H9 (cell line): ENCODE data around the gene SH3TC2. TPM values are rescaled to one million over a fixed set of nuclear protein-coding genes. Genes with fewer than 3 reads are reported as not detected.

Experiments
- DNase-seq: peaks from one replicate; pipeline ENCODE4 v3.0.0-alpha.2; 2017
- H2AFZ ChIP-seq: one replicate; pipeline ENCODE4 v1.6.1; 2013; ENCODE audit warnings: mild to moderate bottlenecking, low read length, control low read depth, moderate library complexity
- H2AK5ac ChIP-seq: 2 replicates; pipeline ENCODE4 v1.6.1; 2013; ENCODE audit warnings: low read length, control low read depth, mixed read lengths; ENCODE audit not compliant: insufficient read length
- H2BK120ac ChIP-seq: one replicate; pipeline ENCODE4 v1.6.1; 2013; ENCODE audit warnings: low read depth, mild to moderate bottlenecking, low read length, control low read depth, inconsistent platforms; ENCODE audit not compliant: poor library complexity, severe bottlenecking
- H2BK12ac ChIP-seq: 2 replicates; pipeline ENCODE4 v1.6.1; 2013; ENCODE audit warnings: low read length, control low read depth, mixed read lengths, low read depth; ENCODE audit not compliant: insufficient read length
- H2BK15ac ChIP-seq: 2 replicates; pipeline ENCODE4 v1.6.1; 2013; ENCODE audit warnings: low read depth, low read length, control low read depth
- H2BK20ac ChIP-seq: one replicate; pipeline ENCODE4 v1.6.1; 2013; ENCODE audit warnings: low read depth, mild to moderate bottlenecking, low read length, control low read depth, inconsistent platforms; ENCODE audit not compliant: poor library complexity, severe bottlenecking
- H2BK5ac ChIP-seq: 2 replicates; pipeline ENCODE4 v1.6.1; 2013; ENCODE audit warnings: low read length, control low read depth, mixed read lengths; ENCODE audit not compliant: insufficient read length
- H3K14ac ChIP-seq: 2 replicates; pipeline ENCODE4 v1.6.1; 2013; ENCODE audit warnings: low read length, control low read depth; ENCODE audit not compliant: insufficient read depth
- H3K18ac ChIP-seq: 2 replicates; pipeline ENCODE4 v1.6.1; 2013; ENCODE audit warnings: low read depth, mild to moderate bottlenecking, mixed read lengths, low read length, control low read depth; ENCODE audit not compliant: insufficient read length
- H3K23ac ChIP-seq: 2 replicates; pipeline ENCODE4 v1.6.1; 2013; ENCODE audit warnings: low read length, control low read depth, mixed read lengths, low read depth; ENCODE audit not compliant: insufficient read length
- H3K23me2 ChIP-seq: 2 replicates; pipeline ENCODE4 v1.6.1; 2013; ENCODE audit warnings: low read depth, mild to moderate bottlenecking, mixed read lengths, low read length, control low read depth; ENCODE audit not compliant: insufficient read length, poor library complexity, severe bottlenecking
- H3K27ac ChIP-seq: 2 replicates; pipeline ENCODE4 v1.5.1; 2013; ENCODE audit warnings: low read length, control low read depth, mixed read lengths, low read depth; ENCODE audit not compliant: insufficient read length
- H3K27me3 ChIP-seq: 2 replicates; pipeline ENCODE4 v1.6.1; 2013; ENCODE audit warnings: low read length, control low read depth, inconsistent platforms; ENCODE audit not compliant: insufficient read depth
- H3K4ac ChIP-seq: 2 replicates; pipeline ENCODE4 v1.6.1; 2013; ENCODE audit warnings: low read depth, mild to moderate bottlenecking, control low read depth, inconsistent platforms, low read length, moderate library complexity
- H3K4me1 ChIP-seq: 2 replicates; pipeline ENCODE4 v1.6.1; 2013; ENCODE audit warnings: low read length, control low read depth, inconsistent platforms; ENCODE audit not compliant: insufficient read depth
- H3K4me2 ChIP-seq: 2 replicates; pipeline ENCODE4 v1.6.1; 2013; ENCODE audit warnings: low read length, control low read depth, mixed read lengths; ENCODE audit not compliant: insufficient read length, insufficient read depth
- H3K56ac ChIP-seq: 2 replicates; pipeline ENCODE4 v1.6.1; 2013; ENCODE audit warnings: low read depth, mild to moderate bottlenecking, mixed read lengths, low read length, control low read depth; ENCODE audit not compliant: insufficient read length
- H3K79me1 ChIP-seq: 2 replicates; pipeline ENCODE4 v1.6.1; 2013; ENCODE audit warnings: low read depth, mild to moderate bottlenecking, moderate library complexity, low read length, control low read depth, inconsistent platforms; ENCODE audit not compliant: insufficient read depth, poor library complexity, severe bottlenecking
- H3K79me2 ChIP-seq: 2 replicates; pipeline ENCODE4 v1.6.1; 2013; ENCODE audit warnings: low read length, control low read depth, inconsistent platforms; ENCODE audit not compliant: insufficient read depth
- H3K9ac ChIP-seq: 2 replicates; pipeline ENCODE4 v1.6.1; 2013; ENCODE audit warnings: low read length, control low read depth, mixed read lengths; ENCODE audit not compliant: insufficient read length; ENCODE audit errors: extremely low read depth
- H3K9me3 ChIP-seq: one replicate; pipeline ENCODE4 v1.6.1; 2013; ENCODE audit warnings: low read depth, low read length, inconsistent platforms; ENCODE audit not compliant: control insufficient read depth
- H3T11ph ChIP-seq: one replicate; pipeline ENCODE4 v1.6.1; 2013; ENCODE audit warnings: mild to moderate bottlenecking, low read length, control low read depth, inconsistent platforms
- H4K20me1 ChIP-seq: one replicate; pipeline ENCODE4 v1.6.1; 2013; ENCODE audit not compliant: control insufficient read depth, insufficient read length, insufficient read depth
- H4K5ac ChIP-seq: 2 replicates; pipeline ENCODE4 v1.6.1; 2013; ENCODE audit warnings: low read depth, mild to moderate bottlenecking, mixed read lengths, low read length, control low read depth; ENCODE audit not compliant: insufficient read length
- H4K8ac ChIP-seq: replicated peaks from 2 replicates; pipeline ENCODE4 v1.6.1; 2013; ENCODE audit warnings: low read length, control low read depth, mixed read lengths, low read depth; ENCODE audit not compliant: insufficient read length
- H4K91ac ChIP-seq: 2 replicates; pipeline ENCODE4 v1.6.1; 2013; ENCODE audit warnings: low read depth, mild to moderate bottlenecking, moderate library complexity, mixed read lengths, low read length, control low read depth; ENCODE audit not compliant: insufficient read length
- H3K27ac Mint-ChIP-seq, 3 experiments: 2 replicates in 2 of 3; 3 replicates in 1 of 3; pipeline ENCODE4 v1.8.0; 2020 to 2021; ENCODE audit warnings: mixed read lengths in 3 of 3, mild to moderate bottlenecking in 1 of 3, moderate library complexity in 1 of 3
- H3K27me3 Mint-ChIP-seq: 2 replicates; pipeline ENCODE4 v1.8.0; 2021; ENCODE audit warnings: low read depth, mild to moderate bottlenecking, moderate library complexity, mixed read lengths
- H3K36me3 Mint-ChIP-seq, 3 experiments: 2 replicates in 2 of 3; 3 replicates in 1 of 3; pipeline ENCODE4 v1.8.0; 2020 to 2021; ENCODE audit warnings: low read depth in 3 of 3, mixed read lengths in 3 of 3; ENCODE audit not compliant: insufficient read depth in 1 of 3
- H3K4me1 Mint-ChIP-seq, 2 experiments: 2 replicates each; pipeline ENCODE4 v1.8.0; 2020; ENCODE audit warnings: mixed read lengths in 2 of 2
- H3K4me3 Mint-ChIP-seq, 2 experiments: 2 replicates in 1 of 2; 3 replicates in 1 of 2; pipeline ENCODE4 v1.8.0; 2020 to 2021; ENCODE audit warnings: mild to moderate bottlenecking in 2 of 2, mixed read lengths in 2 of 2, moderate library complexity in 1 of 2
- H3K9me3 Mint-ChIP-seq, 2 experiments: 2 replicates in 1 of 2; 3 replicates in 1 of 2; pipeline ENCODE4 v1.8.0; 2020; ENCODE audit warnings: mild to moderate bottlenecking in 2 of 2, mixed read lengths in 2 of 2, moderate library complexity in 1 of 2
- CTCF ChIP-seq: fragments of 200-600 bp; sonication (generic); conservative IDR thresholded peaks from 3 replicates; pipeline ENCODE4 v1.8.0; 2021; ENCODE audit warnings: antibody characterized with exemption, mild to moderate bottlenecking
- WGBS: extraction: QIAGEN DNeasy Blood & Tissue Kit; methylation state at CpG from one replicate; pipeline ENCODE4 v1.1.7; 2013; ENCODE audit warnings: missing lambda C conversion rate, low lambda C conversion rate, mixed read lengths; ENCODE audit not compliant: insufficient read length; ENCODE audit errors: extremely low coverage; 5-methylcytosine and 5-hydroxymethylcytosine counted together
- total RNA-seq: library from RNA; stranded (reverse); gene quantifications from 2 replicates; pipeline ENCODE4 v1.2.1, GENCODE V29; 2021

The SH3TC2 gene
- total RNA-seq, 1 experiment from 2014 or later, result not detected

- no peak overlapping the region for H3K23ac ChIP-seq
- H3K79me2 ChIP-seq, result no peaks in the 10 kb centered on the region
- H2BK5ac ChIP-seq, result no peak overlapping the region
- H3K9me3 ChIP-seq, result no peaks in the 10 kb centered on the region
- no peaks in the 10 kb centered on the region for H3K36me3 Mint-ChIP-seq
- no peak overlapping the region for H2AK5ac ChIP-seq
- H3K27ac Mint-ChIP-seq, result no peak overlapping the region
- no peak overlapping the region for H2BK12ac ChIP-seq
- H3K4me1 Mint-ChIP-seq, result peaks cover 8% of the 10 kb centered on the region in 2 experiments; a peak in 3 of 4 replicates
- H3K56ac ChIP-seq, result no peak overlapping the region
- H3K27me3 ChIP-seq, result no peaks in the 10 kb centered on the region; the same call in 1 of the 2 replicates
- no peak overlapping the region for H3K4me2 ChIP-seq
- H3K4me1 ChIP-seq, result 0 out of 2 replicates have a peak, but pooled peaks cover 2% of the 10 kb centered on the region
- no peak overlapping the region for H3K14ac ChIP-seq
- no peak for DNase-seq
- no peak overlapping the region for H3K4me3 Mint-ChIP-seq
- no peak overlapping the region for H3T11ph ChIP-seq
- H4K91ac ChIP-seq, result no peak overlapping the region
- H2BK20ac ChIP-seq, result no peak overlapping the region
- no peaks in the 10 kb centered on the region for H4K20me1 ChIP-seq
- TF ChIP-seq CTCF, result no peak
- H3K27ac ChIP-seq, result no peak overlapping the region
- H3K18ac ChIP-seq, result no peak overlapping the region
- H2BK120ac ChIP-seq, result no peak overlapping the region
- no peaks in the 10 kb centered on the region for H3K9me3 Mint-ChIP-seq
- no peak overlapping the region for H2BK15ac ChIP-seq
- no peaks in the 10 kb centered on the region for H3K23me2 ChIP-seq
- H2AFZ ChIP-seq, result no peak overlapping the region
- H4K8ac ChIP-seq, result no peak overlapping the region
- no peaks in the 10 kb centered on the region for H3K27me3 Mint-ChIP-seq
- no peak overlapping the region for H3K9ac ChIP-seq
- WGBS, result no CpG with 5 or more reads among the region's 6 CpGs
- no peak overlapping the region for H4K5ac ChIP-seq
- no peak overlapping the region for H3K4ac ChIP-seq
- H3K79me1 ChIP-seq, result no peaks in the 10 kb centered on the region
These were observed 58.3 kb downstream of the SH3TC2 start for GRCh38 chr5:149004559-149004958.
